GM08714 (cell line): ENCODE data around the gene RAB3GAP2.
"Not testable (repeated sequence)": the region's sequence is repeated elsewhere in the genome, so short reads cannot be mapped to it uniquely, and the experiment has no call there.

Source experiments
- H3K4me3 ChIP-seq: fragments of 200-500 bp; sonication (Bioruptor generic); 2 replicates; pipeline ENCODE4 v1.5.1; 2014; ENCODE audit warnings: mild to moderate bottlenecking, low read length, inconsistent platforms
- ZNF274 ChIP-seq: IDR thresholded peaks from 2 replicates; pipeline ENCODE4 v1.6.1; 2012; ENCODE audit warnings: mild to moderate bottlenecking, low read depth, low read length

The RAB3GAP2 gene

DNA sequence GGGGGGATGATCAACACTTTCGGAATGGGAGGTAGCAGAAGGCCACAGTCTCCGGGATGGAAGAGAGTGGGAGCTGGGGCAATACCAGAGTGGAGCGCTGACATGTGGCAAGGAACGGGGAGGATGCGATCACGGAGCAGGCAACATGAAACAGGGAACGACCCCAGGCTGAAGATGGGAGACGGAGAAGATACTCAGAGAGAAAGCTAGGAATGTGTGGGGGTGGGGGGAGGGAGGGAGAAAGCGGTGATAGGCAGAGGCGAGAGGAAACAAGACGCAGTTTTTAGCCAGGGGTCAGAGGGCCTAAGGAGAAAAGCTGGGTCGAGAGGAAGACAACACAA is 577 bp downstream of the RAB3GAP2 start:
- TF ChIP-seq ZNF274: no peak
- peak overlapping the region; percentile 98 for H3K4me3 ChIP-seq

DNA sequence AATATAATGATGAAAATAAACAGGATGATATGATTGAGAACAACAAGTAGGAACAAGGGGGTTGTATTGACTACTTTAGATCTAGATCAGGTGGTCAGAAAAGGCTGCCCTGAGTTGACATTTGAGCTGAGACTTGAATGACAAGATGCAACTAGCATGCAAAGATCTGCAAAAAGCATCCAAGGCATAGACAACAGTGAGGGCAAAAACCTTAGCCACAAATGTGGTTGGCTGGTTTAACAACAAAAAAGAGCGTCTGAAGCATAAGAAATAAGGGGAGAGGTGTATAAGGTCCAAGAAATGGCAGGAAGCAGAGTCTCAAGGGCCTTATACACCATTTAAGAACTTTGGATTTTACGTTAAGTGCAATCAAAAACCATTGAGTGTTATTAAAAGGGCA is 3.2 kb downstream of the RAB3GAP2 start:
- no peak overlapping the region for H3K4me3 ChIP-seq
- no peak for TF ChIP-seq ZNF274

DNA sequence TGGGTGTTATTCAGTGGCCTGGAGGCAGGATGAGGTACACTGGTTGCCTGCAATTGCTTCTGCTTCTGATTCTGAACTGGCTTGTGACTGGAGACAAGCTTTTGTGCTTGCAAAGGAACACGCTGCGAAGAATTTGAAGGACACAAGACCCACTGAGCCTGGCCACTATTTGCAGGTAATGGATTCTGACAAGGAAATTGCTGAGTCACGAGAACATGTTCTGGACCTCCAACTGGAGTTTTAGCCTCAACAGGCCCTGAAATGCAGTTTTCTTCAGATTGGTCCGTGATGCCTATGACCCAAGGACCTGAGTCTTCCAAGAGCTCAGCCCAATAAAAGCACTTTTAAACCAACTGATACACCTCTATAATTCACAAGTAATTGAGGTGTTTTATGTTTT is 4.6 kb downstream of the RAB3GAP2 start:
- no peak for TF ChIP-seq ZNF274
- no peak overlapping the region for H3K4me3 ChIP-seq

DNA sequence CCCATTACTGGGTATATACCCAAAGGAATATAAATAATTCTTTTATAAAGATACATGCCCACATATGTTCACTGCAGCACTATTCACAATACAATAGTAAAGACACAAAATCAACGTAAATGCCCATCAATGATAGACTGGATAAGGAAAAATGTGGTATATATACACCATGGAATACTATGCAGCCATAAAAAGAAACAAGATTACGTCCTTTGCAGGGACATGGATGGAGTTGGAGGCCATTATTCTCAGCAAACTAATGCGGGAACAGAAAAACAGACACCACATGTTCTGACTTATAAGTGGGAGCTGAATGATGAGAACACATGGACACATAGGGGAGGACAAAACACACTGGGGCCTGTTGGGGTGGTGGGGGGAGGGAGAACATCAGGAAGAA is 12.0 kb downstream of the RAB3GAP2 start:
- not testable (repeated sequence) for H3K4me3 ChIP-seq

DNA sequence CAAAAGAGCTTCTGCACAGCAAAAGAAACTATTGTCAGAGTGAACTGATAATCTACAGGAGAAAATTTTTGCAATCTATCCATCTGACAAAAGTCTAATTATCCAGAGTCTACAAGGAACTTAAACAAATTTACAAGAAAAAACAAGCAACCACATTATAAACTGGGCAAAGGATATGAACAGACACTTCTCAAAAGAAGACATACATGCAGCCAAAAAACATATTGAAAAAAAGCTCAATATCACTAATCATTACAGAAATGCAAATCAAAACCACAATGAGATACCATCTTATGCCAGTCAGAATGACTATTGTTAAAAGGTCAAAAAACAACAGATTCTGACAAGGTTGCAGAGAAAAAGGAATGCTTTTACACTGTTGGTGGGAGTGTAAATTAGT is 12.5 kb downstream of the RAB3GAP2 start:
- not testable (repeated sequence) for H3K4me3 ChIP-seq

DNA sequence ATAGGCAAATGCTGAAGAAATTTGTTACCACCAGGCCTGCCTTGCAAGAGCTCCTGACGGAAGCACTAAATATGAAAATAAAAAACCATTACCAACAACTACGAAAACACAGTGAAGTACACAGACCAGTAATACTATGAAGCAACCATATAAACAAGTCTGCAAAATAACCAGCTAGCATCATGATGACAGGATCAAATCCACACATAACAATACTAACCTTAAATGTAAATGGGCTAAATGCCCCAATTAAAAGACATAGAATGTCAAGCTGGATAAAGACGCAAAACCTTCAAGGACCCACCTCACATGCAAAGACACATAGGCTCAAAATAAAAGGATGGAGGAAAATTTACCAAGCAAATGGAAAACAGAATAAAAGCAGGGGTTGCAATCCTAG is 16.1 kb downstream of the RAB3GAP2 start:
- H3K4me3 ChIP-seq: not testable (repeated sequence)

DNA sequence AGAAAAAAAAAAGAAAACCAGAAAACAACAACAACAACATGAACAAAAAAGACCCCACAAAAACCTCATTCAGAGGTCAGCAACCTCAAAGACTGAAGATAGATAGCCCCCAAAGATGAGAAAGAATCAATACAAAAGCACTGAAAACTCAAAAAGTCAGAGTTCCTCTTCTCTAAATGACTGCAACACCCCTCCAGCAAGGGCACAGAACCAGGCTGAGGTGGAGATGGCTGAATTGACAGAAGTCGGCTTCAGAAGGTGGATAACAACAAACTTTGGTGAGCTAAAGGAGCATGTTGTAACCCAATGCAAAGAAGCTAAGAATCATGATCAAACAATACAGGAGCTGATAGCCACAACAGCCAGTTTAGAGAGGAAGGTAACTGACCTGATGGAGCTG is 17.0 kb downstream of the RAB3GAP2 start:
- H3K4me3 ChIP-seq: no peak overlapping the region
- TF ChIP-seq ZNF274: no peak

DNA sequence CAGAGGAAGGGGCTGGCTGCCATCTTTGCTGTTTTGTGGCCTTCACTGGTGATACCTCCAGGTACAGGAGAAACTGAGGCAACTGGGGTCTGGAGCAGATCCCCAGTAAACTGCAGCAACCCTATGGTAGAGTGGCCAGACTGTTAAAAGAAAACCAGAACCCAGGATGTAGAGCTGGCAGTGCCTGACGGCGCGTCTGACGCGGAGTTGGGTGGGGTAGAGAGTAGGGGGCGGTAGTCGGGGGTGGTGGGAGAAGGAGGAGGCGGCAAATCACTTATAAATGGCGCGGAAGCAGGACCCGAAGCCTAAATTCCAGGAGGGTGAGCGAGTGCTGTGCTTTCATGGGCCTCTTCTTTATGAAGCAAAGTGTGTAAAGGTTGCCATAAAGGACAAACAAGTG is 19.0 kb downstream of the RAB3GAP2 start:
- not testable (repeated sequence) for H3K4me3 ChIP-seq

DNA sequence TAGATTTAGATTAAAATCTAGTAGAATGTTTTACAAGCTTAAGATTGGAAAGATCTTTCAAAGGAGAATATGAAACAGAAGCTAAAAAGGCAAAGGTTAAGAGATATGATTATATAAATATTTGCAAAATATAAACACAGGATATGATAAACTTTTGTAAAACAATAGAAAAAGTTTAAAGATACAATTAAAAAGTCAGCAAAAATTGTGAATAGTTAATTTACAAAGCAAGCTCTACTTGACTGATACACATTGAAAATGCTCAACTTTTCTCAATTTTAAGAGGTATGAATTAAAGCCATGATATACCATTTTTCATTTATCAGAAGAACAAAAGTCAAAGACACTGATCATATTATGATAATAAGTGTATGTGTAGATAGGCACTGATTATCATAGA is 21.0 kb downstream of the RAB3GAP2 start:
- no peak overlapping the region for H3K4me3 ChIP-seq
- TF ChIP-seq ZNF274: no peak

DNA sequence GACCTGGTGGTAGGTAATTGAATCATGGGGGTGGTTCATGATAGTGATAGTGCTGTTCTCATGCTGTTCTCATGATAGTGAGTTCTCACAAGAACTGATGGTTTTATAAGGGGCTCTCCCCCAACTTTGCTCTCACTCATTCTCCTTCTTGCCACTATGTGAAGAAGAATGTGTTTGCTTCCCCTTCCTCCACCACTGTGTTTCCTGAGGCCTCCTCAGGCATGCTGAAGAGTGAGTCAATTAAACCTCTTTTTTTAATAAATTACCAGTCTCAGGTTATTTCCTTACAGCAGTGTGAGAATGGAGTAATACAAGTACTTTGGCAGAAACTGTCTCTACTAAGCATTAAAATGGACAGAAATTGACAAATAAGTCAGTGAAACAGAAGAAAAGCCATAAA is 21.6 kb downstream of the RAB3GAP2 start:
- H3K4me3 ChIP-seq: no peak overlapping the region
- TF ChIP-seq ZNF274: no peak

DNA sequence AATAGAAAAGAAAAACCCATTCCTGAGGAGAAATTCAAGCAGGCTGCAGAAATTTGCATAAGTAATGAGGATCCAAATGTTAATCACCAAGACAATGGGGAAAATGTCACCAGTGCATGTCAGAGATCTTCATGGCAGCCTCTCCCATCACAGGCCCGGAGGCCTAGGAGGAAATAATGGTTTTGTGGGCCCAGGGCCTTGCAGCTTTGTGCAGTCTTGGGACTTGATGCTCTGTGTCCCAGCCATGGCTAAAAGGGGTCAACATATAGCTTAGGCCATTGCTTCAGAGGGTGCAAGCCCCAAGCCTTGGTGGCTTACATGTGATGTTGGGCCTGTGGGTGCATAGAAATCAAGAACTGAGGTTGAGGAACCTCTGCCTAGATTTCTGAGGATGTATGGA is 22.7 kb downstream of the RAB3GAP2 start:
- TF ChIP-seq ZNF274: no peak
- H3K4me3 ChIP-seq: no peak overlapping the region

DNA sequence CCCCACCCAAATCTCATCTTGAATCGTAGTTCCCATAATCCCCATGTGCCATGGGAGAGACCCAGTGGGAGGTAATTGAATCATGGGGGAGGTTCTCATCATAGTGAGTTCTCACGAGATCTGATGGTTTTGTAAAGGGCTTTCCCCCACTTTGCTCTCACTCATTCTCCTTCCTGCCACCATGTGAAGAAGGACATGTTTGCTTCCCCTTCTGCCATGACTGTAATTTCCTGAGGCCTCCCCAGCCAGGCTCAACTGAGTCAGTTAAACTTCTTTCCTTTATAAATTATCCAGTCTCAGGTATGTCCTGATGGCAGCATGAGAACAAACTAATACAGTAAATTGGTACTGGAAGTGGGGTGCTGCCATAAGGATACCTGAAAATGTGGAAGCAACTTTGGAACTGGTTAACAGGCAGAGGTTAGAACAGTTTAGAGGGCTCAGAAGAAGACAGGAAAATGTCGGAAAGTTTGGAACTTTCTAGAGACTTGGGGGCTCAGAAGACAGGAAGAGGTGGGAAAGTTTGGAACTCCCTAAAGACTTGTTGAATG is 23.5 kb downstream of the RAB3GAP2 start:
- not testable (repeated sequence) for H3K4me3 ChIP-seq

DNA sequence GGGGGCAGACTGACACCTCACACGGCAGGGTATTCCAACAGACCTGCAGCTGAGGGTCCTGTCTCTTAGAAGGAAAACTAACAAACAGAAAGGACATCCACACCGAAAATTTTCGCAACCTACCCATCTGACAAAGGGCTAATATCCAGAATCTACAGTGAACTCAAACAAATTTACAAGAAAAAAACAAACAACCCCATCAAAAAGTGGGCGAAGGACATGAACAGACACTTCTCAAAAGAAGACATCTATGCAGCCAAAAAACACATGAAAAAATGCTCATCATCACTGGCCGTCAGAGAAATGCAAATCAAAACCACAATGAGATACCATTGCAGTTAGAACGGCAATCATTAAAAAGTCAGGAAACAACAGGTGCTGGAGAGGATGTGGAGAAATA is 26.4 kb downstream of the RAB3GAP2 start:
- H3K4me3 ChIP-seq: not testable (repeated sequence)

DNA sequence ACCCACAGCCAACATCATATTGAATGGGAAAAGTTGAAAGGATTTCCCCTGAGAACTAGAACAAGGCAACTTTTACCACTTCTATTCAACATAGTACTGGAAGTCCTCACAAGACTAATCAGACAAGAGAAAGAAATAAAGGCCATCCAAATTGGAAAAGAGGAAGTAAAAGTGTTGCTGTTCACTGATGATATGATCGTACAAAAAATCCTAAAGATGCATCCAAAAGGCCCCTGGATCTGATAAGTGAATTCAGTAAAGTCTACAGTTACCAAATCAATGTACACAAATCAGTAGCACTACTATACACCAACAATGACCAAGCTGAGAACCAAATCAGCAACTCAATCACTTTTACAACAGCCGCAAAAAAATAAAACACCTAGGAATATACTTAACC is 28.3 kb downstream of the RAB3GAP2 start:
- no peak overlapping the region for H3K4me3 ChIP-seq
- no peak for TF ChIP-seq ZNF274

DNA sequence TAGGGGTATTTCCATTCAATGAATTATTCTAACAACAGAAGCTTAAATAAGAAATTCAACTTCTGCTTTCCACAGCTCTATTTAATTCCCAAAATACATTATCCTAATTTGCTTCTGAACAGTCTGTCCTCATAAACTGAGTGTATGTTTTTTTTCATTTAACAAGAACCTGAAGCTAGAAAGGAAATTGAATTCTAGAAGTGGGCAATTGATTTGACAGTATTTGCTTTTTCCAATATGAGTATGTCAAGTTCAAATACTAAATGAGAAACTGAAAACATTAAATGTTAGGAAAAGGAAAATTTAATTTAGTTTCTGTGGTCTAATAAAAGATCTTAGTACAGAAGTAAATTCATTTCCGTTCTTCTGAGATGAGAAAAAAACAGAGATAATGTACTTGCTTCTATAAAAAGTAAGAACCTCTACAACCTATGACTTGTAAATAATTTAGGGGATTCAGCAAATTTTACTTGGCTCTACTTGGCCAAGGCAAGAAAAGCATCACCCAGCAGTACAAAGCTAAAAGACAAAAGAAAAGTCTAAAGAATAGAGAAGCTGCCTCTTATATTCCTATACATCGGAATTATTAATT is 31.1 kb downstream of the RAB3GAP2 start:
- TF ChIP-seq ZNF274: no peak
- H3K4me3 ChIP-seq: no peak overlapping the region

DNA sequence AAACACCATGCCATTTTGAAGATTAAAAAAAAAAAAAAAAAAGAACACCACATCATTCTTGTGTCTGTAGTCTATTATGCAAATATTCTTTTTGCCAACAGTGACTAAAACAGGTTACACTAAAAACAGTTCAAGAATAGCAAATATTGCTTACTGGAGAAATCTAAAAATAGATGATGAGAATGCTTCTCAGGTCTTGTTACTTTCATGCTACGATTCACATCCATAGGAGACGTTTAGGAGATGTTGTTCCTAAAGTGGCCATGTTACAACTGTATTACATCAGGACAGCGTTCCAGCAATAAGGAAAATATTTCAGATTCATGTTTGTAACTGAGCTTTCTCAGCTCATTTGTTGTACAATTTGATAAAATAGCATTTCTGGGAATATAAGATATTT is 32.3 kb downstream of the RAB3GAP2 start:
- H3K4me3 ChIP-seq: no peak overlapping the region
- TF ChIP-seq ZNF274: no peak

DNA sequence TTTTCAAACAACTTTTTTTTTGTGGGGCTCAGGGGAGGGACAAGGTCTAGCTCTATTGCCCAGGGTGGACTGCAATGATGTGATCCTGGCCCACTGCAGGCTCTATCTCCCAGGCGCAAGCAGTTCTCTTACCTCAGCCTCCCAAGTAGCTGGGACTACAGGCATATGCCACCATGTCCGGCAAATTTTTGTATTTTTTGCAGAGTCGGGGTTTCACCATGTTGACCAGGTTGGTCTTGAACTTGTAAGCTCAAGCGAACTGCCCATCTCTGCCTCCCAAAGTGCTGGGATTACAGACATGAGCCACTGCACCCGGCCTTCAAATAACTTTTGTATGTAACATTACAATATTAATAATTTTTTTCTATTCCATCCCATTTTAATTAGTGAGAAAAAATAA is 33.0 kb downstream of the RAB3GAP2 start:
- H3K4me3 ChIP-seq: no peak overlapping the region
- no peak for TF ChIP-seq ZNF274

DNA sequence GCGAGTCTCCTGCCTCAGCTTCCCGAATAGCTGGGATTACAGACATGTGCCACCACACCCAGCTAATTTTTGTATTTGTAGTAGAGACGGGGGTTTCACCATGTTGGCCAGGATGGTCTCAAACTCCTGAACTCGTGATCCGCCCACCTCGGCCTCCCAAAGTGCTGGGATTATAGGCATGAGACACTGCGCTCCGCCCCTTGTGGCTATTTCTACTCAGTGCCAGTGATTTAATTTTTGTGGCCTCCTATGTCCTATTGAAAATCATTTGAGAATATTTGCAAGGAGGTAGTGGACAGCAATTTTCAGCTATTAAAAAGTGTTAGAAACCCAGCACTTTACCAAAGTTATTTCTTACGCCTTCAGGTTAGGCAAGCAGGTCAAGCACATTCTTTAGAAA is 36.0 kb downstream of the RAB3GAP2 start:
- not testable (repeated sequence) for H3K4me3 ChIP-seq
